Left ventricle myocardium inferior (tissue), 1 donor: ENCODE measurements around the gene CCDC187. TPM values are rescaled to one million over a fixed set of nuclear protein-coding genes. Genes with fewer than 3 reads are reported as not detected.
"Not testable (repeated sequence)": the region's sequence is repeated elsewhere in the genome, so short reads cannot be mapped to it uniquely, and the experiment has no call there.

Experiments
- DNase-seq: peaks from one replicate; pipeline ENCODE4 v3.0.0-alpha.2; 2020
- H3K27ac ChIP-seq: fragments of 200-600 bp; replicated peaks from 2 replicates; pipeline ENCODE4 v1.8.0; 2021
- H3K27me3 ChIP-seq: fragments of 200-600 bp; 2 replicates; pipeline ENCODE4 v1.8.0; 2021; ENCODE audit warnings: low read depth
- H3K36me3 ChIP-seq: fragments of 200-600 bp; 2 replicates; pipeline ENCODE4 v1.8.0; 2021
- H3K4me1 ChIP-seq: fragments of 200-600 bp; 2 replicates; pipeline ENCODE4 v1.8.0; 2021
- H3K4me3 ChIP-seq: fragments of 200-600 bp; 2 replicates; pipeline ENCODE4 v1.8.0; 2021; ENCODE audit warnings: mild to moderate bottlenecking, moderate library complexity
- H3K9me3 ChIP-seq: fragments of 200-600 bp; replicated peaks from 2 replicates; pipeline ENCODE4 v1.8.0; 2021
- intact Hi-C: fragments of 100-400 bp; cut with micrococcal nuclease; formaldehyde crosslinking; loops from one replicate; pipeline ENCODE4 v1.11.0; 2022
- total RNA-seq: library from RNA; stranded (reverse); fragmentation: NEBNext Ultra II Directional; extraction: Animal tissue kit (Norgen Biotek cat#: 25700); gene quantifications from one replicate; pipeline ENCODE4 v1.2.1, GENCODE V29; 2021
- TF ChIP-seq, protein P1 (sequence below): fragments of 200-600 bp; IDR thresholded peaks from 2 replicates; pipeline ENCODE4 v1.8.0; 2021; ENCODE audit warnings: antibody characterized with exemption, mild to moderate bottlenecking, borderline replicate concordance
- donor health status: DM: no; HTN: yes; CAD: no; lungs with severe emphysema.

The CCDC187 gene
- total RNA-seq, 1 donor from 2014 or later: not detected

DNA sequence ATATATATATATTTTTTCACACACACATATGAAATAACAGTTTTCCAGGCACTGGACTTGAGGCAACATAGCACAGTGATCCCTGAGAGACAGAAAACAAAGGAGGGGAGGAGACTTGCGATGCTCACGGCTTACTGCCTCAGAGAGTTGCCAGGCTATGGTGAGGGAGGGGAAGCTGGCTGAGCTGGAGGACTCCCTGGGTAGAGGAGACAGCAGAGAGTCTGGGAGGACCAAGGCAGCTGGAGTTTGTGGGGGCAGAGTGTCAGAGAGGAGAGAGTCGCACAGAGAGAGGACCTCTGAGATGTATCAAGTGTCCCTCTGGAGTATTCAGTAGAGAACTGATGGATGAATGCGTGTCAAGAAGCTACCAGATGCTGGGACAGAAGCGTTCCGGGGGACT is 35.2 kb downstream of the CCDC187 start:
- peaks cover 56% of the 10 kb centered on the region for H3K27me3 ChIP-seq
- no peak overlapping the region for H3K4me3 ChIP-seq
- TF ChIP-seq, protein P1, sequence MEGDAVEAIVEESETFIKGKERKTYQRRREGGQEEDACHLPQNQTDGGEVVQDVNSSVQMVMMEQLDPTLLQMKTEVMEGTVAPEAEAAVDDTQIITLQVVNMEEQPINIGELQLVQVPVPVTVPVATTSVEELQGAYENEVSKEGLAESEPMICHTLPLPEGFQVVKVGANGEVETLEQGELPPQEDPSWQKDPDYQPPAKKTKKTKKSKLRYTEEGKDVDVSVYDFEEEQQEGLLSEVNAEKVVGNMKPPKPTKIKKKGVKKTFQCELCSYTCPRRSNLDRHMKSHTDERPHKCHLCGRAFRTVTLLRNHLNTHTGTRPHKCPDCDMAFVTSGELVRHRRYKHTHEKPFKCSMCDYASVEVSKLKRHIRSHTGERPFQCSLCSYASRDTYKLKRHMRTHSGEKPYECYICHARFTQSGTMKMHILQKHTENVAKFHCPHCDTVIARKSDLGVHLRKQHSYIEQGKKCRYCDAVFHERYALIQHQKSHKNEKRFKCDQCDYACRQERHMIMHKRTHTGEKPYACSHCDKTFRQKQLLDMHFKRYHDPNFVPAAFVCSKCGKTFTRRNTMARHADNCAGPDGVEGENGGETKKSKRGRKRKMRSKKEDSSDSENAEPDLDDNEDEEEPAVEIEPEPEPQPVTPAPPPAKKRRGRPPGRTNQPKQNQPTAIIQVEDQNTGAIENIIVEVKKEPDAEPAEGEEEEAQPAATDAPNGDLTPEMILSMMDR: no peak
- peaks cover 9% of the 10 kb centered on the region for H3K4me1 ChIP-seq
- H3K36me3 ChIP-seq: no peaks in the 10 kb centered on the region
- intact Hi-C loops: no loop called here
- no peaks in the 10 kb centered on the region for H3K9me3 ChIP-seq
- no peak overlapping the region for H3K27ac ChIP-seq
- no peak for DNase-seq

DNA sequence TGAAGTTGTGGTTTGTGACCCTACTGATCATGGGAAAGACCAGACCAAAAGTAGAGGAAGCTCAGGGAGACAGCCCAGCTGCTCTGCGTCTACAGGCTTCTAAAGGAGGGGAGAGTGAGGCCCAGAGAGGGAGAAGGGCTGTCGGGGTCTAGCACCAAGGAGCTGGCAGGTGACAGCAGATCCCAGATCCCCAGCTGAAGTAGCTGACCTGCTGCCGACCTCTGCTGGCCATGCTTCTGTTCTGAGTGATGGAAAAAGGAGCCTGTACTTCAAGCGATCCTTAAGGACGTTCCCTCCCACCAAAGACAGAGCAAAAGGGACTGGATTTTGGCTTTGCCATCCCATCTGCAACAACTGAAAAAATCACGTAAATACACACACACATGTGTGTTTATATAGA is 35.6 kb downstream of the CCDC187 start:
- Histone ChIP-seq H3K4me1 (peaks cover 9% of the 10 kb centered on the region), H3K36me3 (no peaks in the 10 kb centered on the region), H3K27me3 (peaks cover 57% of the 10 kb centered on the region), H3K9me3 (no peaks in the 10 kb centered on the region), H3K27ac (no peak overlapping the region), H3K4me3 (no peak overlapping the region)
- TF ChIP-seq, protein P1: peak; percentile 33
- DNase-seq: no peak
- intact Hi-C loops: no loop called here

DNA sequence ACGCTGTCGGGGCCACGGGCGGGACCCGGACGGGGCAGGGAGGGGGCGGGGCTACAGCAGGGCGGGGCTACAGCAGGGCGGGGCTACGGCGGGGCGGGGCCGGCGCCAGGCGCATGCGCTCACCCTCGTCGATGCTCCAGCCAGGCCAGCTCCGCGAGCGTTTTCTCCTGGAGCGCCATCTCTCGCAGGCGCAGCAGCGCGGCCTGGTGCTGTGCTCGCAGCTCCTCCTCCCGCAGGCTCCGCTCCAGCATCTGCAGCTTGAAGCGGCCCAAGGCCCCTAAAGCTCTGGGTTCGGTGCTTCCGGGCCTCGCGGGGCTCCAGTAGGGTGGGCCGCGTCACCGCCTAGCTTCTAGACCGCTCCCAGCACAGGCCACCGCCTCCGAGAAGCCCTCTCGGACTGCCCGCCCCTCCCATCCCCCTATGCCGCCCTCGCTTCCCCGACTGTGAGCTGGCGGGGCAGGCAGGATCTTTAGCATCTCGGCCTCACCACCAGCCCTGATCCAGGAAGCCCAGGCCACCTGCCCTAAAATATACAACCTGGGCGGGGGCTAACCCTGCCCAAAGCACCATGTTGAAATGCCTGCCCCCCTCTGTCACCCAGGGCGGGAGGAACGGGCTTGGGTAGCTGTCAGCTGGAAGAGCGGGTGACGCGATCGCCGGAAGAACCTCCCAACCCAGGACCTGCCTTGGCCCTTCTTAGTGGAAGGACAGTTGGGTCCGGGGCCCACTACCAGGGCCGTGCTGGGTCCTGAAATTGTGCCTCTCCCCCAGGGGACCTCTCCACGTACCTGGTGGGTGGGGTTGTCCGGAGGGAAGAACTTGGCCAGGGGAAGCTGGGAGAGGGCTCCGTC is 36.4 kb downstream of the CCDC187 start:
- H3K27me3 ChIP-seq: peaks cover 59% of the 10 kb centered on the region

DNA sequence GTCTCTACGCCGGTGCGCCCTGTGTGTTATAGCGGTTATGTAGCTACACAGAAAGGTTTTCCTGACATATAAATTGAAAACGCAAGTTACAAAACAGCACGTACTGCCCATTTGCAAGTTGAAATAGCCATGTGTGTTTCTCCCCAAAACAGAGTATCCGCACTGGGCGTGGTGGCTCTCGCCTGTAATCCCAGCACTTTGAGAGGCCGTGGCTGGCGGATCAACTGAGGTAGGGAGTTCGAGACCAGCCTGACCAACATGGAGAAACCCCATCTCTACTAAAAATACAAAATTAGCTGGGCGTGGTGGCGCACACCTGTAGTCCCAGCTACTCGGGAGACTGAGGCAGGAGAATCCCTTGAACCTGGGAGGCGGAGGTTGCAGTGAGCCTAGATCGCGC is 37.3 kb downstream of the CCDC187 start:
- H3K9me3 ChIP-seq, H3K36me3 ChIP-seq, DNase-seq, H3K27ac ChIP-seq, H3K4me1 ChIP-seq, intact Hi-C loops: not testable (repeated sequence)
- Histone ChIP-seq H3K27me3 (peaks cover 63% of the 10 kb centered on the region), H3K4me3 (peak overlapping the region; percentile 66)

More for the DNA sequence above, 36.4 kb downstream of the CCDC187 start:
- Histone ChIP-seq H3K4me3 (peak overlapping the region; percentile 66), H3K9me3 (no peaks in the 10 kb centered on the region), H3K4me1 (peaks cover 9% of the 10 kb centered on the region), H3K27ac (peak overlapping the region; percentile 66), H3K36me3 (no peaks in the 10 kb centered on the region)
- TF ChIP-seq, protein P1: peak; percentile 28
- peak; percentile 80 for DNase-seq
- intact Hi-C loops: no loop called here

DNA sequence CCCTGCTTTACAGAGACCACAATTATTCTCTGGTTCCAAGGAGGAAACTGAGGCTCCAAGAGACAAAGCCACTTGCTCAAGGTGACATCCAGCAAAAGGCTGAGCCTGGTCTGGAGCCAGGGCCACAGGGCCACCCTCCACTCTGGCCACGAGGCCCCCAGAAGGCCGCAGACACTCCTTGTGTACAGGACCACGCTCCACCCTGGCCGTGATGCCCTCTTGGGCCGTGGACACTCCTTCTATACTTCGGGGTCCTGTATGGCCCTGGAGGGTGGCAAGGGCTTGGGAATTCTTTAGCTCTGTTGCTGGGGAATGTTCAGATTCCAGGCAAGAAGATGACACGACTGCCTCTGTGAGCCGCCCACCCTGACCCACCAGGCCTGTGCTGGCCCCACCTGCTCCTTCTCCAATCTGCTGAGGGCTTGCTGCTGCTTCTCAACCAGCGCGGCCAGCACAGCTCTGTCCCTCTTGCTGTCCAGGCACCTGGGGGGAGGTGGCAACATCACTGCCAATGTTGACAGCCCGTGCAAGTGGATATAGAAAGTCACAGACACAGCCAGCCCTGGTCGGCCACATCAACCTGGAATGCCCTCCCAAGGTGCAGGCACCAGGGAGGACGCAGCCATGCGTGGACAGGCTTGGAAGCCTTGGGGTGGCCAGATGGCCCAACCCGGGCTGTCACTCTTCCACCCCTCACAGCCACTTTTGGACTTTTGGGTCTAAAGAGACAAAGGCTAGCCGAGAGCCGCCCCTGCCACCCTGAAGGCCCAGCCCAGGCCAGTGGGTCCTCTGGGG is 38.1 kb downstream of the CCDC187 start:
- TF ChIP-seq, protein P1: no peak
- H3K9me3 ChIP-seq: no peaks in the 10 kb centered on the region
- no peak overlapping the region for H3K27ac ChIP-seq
- peaks cover 9% of the 10 kb centered on the region for H3K4me1 ChIP-seq
- peaks cover 58% of the 10 kb centered on the region for H3K27me3 ChIP-seq
- intact Hi-C loops: no loop called here
- H3K36me3 ChIP-seq: no peaks in the 10 kb centered on the region
- DNase-seq: no peak
- no peak overlapping the region for H3K4me3 ChIP-seq
